Measurements from ENCODE around the gene CASTOR1.

Gene CASTOR1

GRCh38 chr22:30297276-30297990 is 8.1 kb upstream of the CASTOR1 start:
- DNase-seq (ENCODE audit: low spot score) = no peak
- TF ChIP-seq CTCF (IDR thresholded peaks at IDR 0.05; ENCODE audit: extremely low read depth, missing control alignments) = no peak

DNA sequence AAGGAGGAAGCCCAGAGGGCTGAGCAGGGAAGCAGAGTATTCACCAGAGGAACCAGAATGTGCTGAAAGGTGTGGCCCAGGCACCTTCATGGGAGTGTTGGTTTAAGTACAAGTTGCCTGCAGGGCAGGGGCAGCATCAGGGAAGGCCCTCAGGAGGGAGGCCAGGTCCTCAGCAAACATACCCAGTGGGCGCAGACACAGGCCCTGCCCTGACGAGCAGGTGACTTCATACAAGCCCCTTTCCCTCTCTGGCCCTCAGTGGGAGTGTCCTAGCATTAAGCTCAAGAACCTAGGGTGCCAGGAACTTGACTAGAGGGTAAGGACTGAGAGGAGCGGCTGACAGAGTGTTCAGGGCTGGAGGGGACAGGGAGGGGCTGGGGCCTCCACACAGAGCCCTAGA is 7.5 kb upstream of the CASTOR1 start:
- TF ChIP-seq CTCF (IDR thresholded peaks at IDR 0.05; ENCODE audit: extremely low read depth, missing control alignments) = no peak
- DNase-seq (ENCODE audit: low spot score) = no peak

DNA sequence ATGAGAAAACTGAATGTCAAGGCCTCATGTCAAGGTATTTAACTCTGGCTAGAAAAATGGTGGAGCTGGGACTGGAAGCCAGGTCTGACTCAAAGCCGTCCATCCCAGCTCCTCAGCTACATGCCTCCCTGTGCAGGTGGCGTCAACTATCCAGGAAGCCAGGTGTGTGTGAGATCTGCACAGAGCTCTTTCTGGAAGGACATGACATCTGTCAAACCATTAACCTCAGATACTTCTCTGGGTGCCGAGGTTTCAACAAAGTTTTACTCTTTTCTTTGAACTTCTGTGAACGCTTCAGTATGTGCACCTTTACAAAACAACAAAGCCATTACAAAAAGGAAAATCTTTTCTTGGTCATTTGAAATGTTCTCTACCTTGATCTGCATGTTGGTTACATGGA is 7.0 kb upstream of the CASTOR1 start:
- TF ChIP-seq CTCF (IDR thresholded peaks at IDR 0.05; ENCODE audit: extremely low read depth, missing control alignments) = no peak
- no peak for DNase-seq (ENCODE audit: low spot score)

DNA sequence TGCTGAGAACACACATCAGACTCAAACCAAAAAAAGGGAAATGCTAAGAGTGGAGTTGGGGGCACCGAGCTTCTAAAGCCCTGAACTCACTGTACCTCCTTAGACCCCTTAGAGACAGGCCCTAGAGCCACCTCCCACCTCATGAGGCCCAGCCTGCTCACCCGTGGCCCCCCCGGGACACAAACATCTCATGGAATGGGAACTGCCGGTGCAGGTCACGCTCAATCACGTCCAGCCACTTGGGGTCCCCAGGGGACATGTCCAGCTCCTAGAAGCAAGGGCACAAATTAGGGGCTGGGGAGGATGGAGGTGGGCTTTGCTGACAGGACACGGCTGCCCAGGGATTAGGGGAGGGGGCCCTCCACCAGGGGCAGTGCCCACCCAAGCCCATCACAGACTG is 6.3 kb upstream of the CASTOR1 start:
- no peak for DNase-seq (ENCODE audit: low spot score)
- TF ChIP-seq CTCF (IDR thresholded peaks at IDR 0.05; ENCODE audit: extremely low read depth, missing control alignments) = no peak

- TF ChIP-seq CTCF (IDR thresholded peaks at IDR 0.05; ENCODE audit: extremely low read depth, missing control alignments) = no peak
- no peak for DNase-seq (ENCODE audit: low spot score)
These were observed 5.5 kb upstream of the CASTOR1 start for GRCh38 chr22:30294830-30295229.

DNA sequence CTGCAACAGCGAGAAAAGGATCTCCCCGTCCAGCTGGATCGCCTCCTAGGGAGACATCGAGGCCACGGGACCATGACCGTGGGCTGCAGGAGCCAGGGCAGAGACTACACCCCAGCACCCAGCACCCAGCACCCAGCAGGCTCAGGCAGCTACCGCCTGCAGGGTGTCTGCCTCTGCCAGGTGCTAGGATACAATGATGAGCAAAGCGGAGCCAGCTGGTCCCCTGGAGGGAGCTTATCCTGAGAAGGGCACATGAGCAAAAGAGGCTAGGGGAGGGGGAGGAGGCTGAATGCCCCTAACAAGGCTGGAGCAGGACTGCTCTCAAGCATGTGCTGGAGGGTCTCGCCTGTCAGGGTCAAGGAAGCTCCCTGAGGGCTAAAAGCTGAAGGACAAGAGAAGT is 4.8 kb upstream of the CASTOR1 start:
- TF ChIP-seq CTCF (IDR thresholded peaks at IDR 0.05; ENCODE audit: extremely low read depth, missing control alignments) = no peak
- no peak for DNase-seq (ENCODE audit: low spot score)

GRCh38 chr22:30293026-30293425 is 3.7 kb upstream of the CASTOR1 start:
- no peak for TF ChIP-seq CTCF (IDR thresholded peaks at IDR 0.05; ENCODE audit: extremely low read depth, missing control alignments)
- no peak for DNase-seq (ENCODE audit: low spot score)
